Ascending aorta (tissue), 2 donors: ENCODE results near the gene NAA38. TPM values are rescaled to one million over a fixed set of nuclear protein-coding genes. Genes with fewer than 3 reads are reported as not detected.

Experiments used
- DNase-seq, 2 donors: peaks; one replicate each; pipeline ENCODE4 v3.0.0-alpha.2; 2019; ENCODE audit warnings: low spot score in 2 of 2
- H3K27ac ChIP-seq, 2 donors: fragments of 200-600 bp; sonication (generic); one replicate each; pipeline ENCODE4 v1.5.1; 2016 to 2017; ENCODE audit warnings: mild to moderate bottlenecking in 1 of 2
- H3K27me3 ChIP-seq: fragments of 200-600 bp; sonication (generic); one replicate; pipeline ENCODE4 v1.5.1; 2017
- H3K36me3 ChIP-seq, 2 donors: fragments of 200-600 bp; sonication (generic); one replicate each; pipeline ENCODE4 v1.5.1; 2016
- H3K4me1 ChIP-seq, 2 donors: fragments of 200-600 bp; sonication (generic); one replicate each; pipeline ENCODE4 v1.5.1; 2016 to 2017; ENCODE audit warnings: mild to moderate bottlenecking in 1 of 2
- H3K4me3 ChIP-seq, 2 donors: fragments of 200-600 bp; sonication (generic); one replicate each; pipeline ENCODE4 v1.5.1; 2016 to 2017; ENCODE audit warnings: mild to moderate bottlenecking in 1 of 2
- H3K9me3 ChIP-seq, 2 donors: fragments of 200-600 bp; sonication (generic); one replicate each; pipeline ENCODE4 v1.5.1; 2016
- intact Hi-C: fragments of 100-400 bp; cut with DNase I; formaldehyde crosslinking; loops from one replicate; pipeline ENCODE4 v1.15.1; 2023
- total RNA-seq: library from RNA; depleted of rRNA; stranded (reverse); fragments of >200 nt; gene quantifications from one replicate; pipeline ENCODE4 v1.1.0, GENCODE V29; 2016
- TF ChIP-seq, protein P1 (sequence below), 3 experiments: fragments of 200-600 bp in 2 of 3; fragments of 450-650 bp in 1 of 3; sonication (generic) in 2 of 3; IDR thresholded peaks; one replicate each; pipeline ENCODE4 v1.5.1; 2016 to 2019; ENCODE audit warnings: antibody characterized with exemption in 3 of 3, mild to moderate bottlenecking in 1 of 3, moderate library complexity in 1 of 3

The NAA38 gene
- total RNA-seq, 1 donor from 2014 or later: 59.0 TPM

DNA sequence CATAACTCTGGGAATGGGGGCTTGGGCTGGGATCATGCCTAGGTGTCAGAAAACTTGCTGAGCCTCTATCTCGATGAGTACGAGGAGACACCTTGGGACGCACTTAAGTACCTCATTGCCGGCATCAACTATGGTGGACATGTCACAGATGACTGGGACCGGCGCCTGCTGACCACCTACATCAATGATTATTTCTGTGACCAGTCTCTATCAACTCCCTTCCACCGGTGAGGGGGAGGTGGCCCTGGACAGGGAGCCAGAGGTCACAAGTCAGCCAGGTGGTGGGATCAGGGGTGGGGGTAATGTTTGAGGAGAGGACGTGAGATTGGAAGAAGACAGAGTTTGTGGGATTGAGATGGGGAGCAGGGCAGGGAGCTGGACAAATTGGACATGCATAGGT is 26.7 kb downstream of the NAA38 start:
- Histone ChIP-seq H3K27me3 (no peaks in the 10 kb centered on the region), H3K4me3 (no peak overlapping the region), H3K4me1 (peaks cover 0 to 6% of the 10 kb centered on the region in 2 donors), H3K27ac (no peak overlapping the region), H3K9me3 (no peaks in the 10 kb centered on the region), H3K36me3 (no peaks in the 10 kb centered on the region)
- TF ChIP-seq, protein P1, sequence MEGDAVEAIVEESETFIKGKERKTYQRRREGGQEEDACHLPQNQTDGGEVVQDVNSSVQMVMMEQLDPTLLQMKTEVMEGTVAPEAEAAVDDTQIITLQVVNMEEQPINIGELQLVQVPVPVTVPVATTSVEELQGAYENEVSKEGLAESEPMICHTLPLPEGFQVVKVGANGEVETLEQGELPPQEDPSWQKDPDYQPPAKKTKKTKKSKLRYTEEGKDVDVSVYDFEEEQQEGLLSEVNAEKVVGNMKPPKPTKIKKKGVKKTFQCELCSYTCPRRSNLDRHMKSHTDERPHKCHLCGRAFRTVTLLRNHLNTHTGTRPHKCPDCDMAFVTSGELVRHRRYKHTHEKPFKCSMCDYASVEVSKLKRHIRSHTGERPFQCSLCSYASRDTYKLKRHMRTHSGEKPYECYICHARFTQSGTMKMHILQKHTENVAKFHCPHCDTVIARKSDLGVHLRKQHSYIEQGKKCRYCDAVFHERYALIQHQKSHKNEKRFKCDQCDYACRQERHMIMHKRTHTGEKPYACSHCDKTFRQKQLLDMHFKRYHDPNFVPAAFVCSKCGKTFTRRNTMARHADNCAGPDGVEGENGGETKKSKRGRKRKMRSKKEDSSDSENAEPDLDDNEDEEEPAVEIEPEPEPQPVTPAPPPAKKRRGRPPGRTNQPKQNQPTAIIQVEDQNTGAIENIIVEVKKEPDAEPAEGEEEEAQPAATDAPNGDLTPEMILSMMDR (IDR thresholded peaks at IDR 0.05): no peak
- intact Hi-C loops: loop anchor here (10.0 kb wide), 1 partner anchor 616 kb away; the partner anchor contains the start of genes ACADVL and DLG4
- no peak for DNase-seq

DNA sequence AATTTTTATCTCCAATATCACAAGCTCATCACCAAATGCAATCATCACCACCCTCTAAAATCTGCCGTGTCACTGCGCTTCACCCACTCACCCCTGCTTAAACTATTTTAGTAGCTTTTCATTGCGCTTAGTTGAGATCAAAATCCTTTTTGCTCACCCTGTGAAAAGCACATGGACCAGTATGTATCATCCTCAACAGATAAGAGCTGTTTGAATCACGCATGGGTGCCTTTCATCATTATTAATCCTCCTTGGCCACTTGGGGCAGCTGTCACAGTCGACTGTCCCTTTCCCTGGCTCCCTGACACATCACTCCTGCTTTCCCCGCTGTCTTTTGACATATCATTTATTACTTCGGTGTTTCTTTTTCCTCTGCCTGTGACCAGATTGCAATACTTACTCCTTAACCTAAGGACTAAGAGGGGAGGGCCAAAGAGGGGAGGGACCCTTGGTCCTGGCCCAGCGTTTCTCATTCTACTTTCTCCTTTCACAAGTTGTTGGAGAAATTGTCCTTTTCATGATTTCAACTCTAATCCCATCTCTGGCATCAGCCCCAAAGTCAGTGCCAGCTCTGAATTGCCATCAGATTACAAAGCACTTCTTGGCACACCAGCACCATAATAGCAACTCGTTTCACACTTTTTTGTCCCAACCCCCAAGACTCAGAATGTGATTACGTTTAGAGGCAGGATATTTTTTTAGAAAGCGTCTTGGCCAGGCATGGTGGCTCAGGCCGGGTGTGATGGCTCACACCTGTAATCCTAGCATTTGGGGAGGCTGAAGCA is 32.0 kb downstream of the NAA38 start:
- DNase-seq: no peak
- intact Hi-C loops: loop anchor here (2.0 to 10.0 kb wide), 2 partner anchors 163 to 229 kb away; no protein-coding TSS in a partner anchor

DNA sequence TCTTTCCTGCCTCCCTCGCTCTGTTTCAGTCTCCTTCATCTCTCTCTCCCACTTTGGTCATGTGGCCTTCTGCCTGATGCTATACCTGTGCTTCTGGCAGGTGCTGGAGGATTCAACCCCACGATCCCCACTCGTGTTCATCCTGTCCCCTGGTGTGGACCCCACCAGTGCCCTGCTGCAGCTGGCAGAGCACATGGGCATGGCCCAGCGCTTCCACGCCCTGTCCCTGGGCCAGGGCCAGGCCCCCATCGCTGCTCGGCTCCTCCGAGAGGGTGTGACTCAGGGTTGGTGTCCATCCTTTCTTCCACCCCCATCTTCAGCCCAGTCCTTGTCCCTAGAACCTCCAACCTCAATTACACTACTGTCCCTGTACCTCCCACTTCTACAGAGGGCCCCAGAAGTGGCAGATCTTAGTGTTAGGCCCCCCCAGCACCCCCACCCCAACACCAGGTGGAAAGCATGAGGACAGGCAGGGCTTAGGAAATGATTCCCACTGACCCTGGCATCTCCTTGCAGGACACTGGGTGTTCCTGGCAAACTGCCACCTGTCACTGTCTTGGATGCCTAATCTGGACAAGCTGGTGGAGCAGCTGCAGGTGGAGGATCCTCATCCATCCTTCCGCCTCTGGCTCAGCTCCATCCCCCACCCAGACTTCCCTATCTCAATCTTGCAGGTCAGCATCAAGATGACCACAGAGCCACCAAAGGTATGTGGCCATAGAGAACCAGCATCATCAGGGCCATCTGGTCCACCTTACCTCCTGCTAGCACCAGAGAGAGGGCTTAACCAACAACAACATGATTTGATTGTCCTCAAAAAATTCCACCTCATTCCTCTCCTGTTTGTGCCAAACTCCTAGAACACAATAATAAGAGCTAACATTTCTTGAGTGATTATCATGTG is 33.1 kb downstream of the NAA38 start:
- no peak overlapping the region for H3K4me3 ChIP-seq
- intact Hi-C loops: loop anchor here (2.0 to 10.0 kb wide), 2 partner anchors 165 to 231 kb away; no protein-coding TSS in a partner anchor
- peaks cover 0 to 6% of the 10 kb centered on the region in 2 donors for H3K4me1 ChIP-seq
- H3K27me3 ChIP-seq: no peaks in the 10 kb centered on the region
- TF ChIP-seq, protein P1 (IDR thresholded peaks at IDR 0.05): no peak
- no peak overlapping the region for H3K27ac ChIP-seq
- DNase-seq: no peak
- no peaks in the 10 kb centered on the region for H3K9me3 ChIP-seq
- no peaks in the 10 kb centered on the region for H3K36me3 ChIP-seq

More for the DNA sequence above, 32.0 kb downstream of the NAA38 start:
- Histone ChIP-seq H3K27me3 (no peaks in the 10 kb centered on the region), H3K4me3 (no peak overlapping the region), H3K27ac (no peak overlapping the region), H3K9me3 (no peaks in the 10 kb centered on the region), H3K4me1 (peaks cover 0 to 6% of the 10 kb centered on the region in 2 donors), H3K36me3 (no peaks in the 10 kb centered on the region)
- TF ChIP-seq, protein P1 (IDR thresholded peaks at IDR 0.05): no peak

DNA sequence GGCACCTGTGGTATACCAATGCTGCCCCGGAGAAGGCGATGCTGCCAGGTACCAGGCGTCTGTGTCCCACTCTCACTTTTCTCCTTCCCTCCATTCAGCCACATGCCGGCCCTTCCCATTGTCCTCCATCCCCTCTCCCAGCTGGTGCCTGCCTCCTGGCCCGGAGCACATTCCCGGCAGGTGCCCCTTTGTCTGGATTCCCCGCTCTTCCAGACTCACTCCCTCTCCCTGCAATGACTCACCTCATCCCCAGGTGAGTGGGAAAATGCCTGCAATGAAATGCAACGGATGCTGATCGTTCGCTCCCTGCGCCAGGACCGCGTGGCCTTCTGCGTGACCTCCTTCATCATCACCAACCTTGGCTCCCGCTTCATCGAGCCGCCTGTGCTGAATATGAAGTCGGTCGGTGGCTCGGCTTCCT is 33.8 kb downstream of the NAA38 start:
- TF ChIP-seq, protein P1 (IDR thresholded peaks at IDR 0.05): no peak
- peaks cover 0 to 6% of the 10 kb centered on the region in 2 donors for H3K4me1 ChIP-seq
- DNase-seq: no peak
- H3K36me3 ChIP-seq: no peaks in the 10 kb centered on the region
- intact Hi-C loops: loop anchor here (2.0 to 10.0 kb wide), 3 partner anchors 81 to 231 kb away; no protein-coding TSS in a partner anchor
- no peaks in the 10 kb centered on the region for H3K9me3 ChIP-seq
- H3K4me3 ChIP-seq: no peak overlapping the region
- no peak overlapping the region for H3K27ac ChIP-seq
- no peaks in the 10 kb centered on the region for H3K27me3 ChIP-seq

DNA sequence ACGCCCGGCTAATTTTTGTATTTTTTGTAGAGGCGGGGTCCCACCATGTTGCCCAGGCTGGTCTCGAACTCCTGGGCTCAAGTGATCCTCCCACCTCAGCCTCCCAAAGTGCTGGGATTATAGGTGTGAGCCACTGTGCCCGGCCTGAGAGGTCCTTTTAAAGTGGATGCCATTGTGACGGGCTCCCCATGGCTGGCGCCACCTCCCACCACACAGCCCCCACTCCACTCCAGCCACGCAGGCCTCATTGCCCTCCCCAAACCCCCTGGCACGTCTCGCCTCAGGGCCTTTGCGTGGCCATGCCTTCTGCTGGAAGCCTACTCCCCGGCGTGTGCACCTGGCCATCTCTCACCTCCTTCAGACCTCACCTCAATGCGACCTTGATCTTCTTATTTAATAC is 35.2 kb downstream of the NAA38 start:
- Histone ChIP-seq H3K27ac (no peak overlapping the region), H3K36me3 (no peaks in the 10 kb centered on the region), H3K4me3 (no peak overlapping the region), H3K4me1 (peaks cover 0 to 6% of the 10 kb centered on the region in 2 donors), H3K9me3 (no peaks in the 10 kb centered on the region), H3K27me3 (no peaks in the 10 kb centered on the region)
- TF ChIP-seq, protein P1 (IDR thresholded peaks at IDR 0.05): no peak
- intact Hi-C loops: loop anchor here (1.0 to 10.0 kb wide), 3 partner anchors 29 to 233 kb away; no protein-coding TSS in a partner anchor
- no peak for DNase-seq
